ENCODE measurements around the gene PLEKHG2.

PLEKHG2 gene

GRCh38 chr19:39389631-39390414 lies 22.6 kb upstream of the PLEKHG2 start:
- H3K27ac ChIP-seq (ENCODE audit: low read length), result peak overlapping the region; percentile 26

DNA sequence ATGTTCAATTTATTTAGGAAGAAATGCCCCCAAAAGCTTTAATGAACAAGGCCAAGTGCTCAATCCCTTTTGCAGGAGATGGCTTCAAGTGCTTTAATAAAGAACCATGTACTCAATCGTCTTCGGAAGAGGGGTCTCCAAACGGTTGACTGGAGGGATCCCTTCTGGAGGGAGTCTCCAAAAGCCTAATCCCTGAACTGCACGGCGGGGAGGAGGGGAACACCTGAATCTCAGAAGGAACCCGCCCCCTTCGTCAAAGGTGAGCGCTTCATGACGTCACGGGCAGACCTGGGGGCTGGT lies 22.1 kb upstream of the PLEKHG2 start:
- H3K4me3 ChIP-seq (ENCODE audit: low read length), result peak overlapping the region; percentile 88
- peak overlapping the region; percentile 26 for H3K27ac ChIP-seq (ENCODE audit: low read length)
- no peaks in the 10 kb centered on the region for H3K9me3 ChIP-seq (ENCODE audit: control insufficient read depth, low read depth, low read length)
- H3K27me3 ChIP-seq (ENCODE audit: control insufficient read depth, insufficient read depth, low read length), result no peaks in the 10 kb centered on the region
- H3K4me1 ChIP-seq (ENCODE audit: control insufficient read depth, low read depth, low read length), result peaks cover 4% of the 10 kb centered on the region
- H3K9ac ChIP-seq (ENCODE audit: low read length), result peak overlapping the region; percentile 83
- H3K36me3 ChIP-seq (ENCODE audit: control insufficient read depth, low read depth, low read length), result peaks cover 45% of the 10 kb centered on the region

More at GRCh38 chr19:39389631-39390414, 22.6 kb upstream of the PLEKHG2 start:
- peak overlapping the region; percentile 83 for H3K9ac ChIP-seq (ENCODE audit: low read length)
- no peaks in the 10 kb centered on the region for H3K9me3 ChIP-seq (ENCODE audit: control insufficient read depth, low read depth, low read length)
- H3K4me3 ChIP-seq (ENCODE audit: low read length), result peak overlapping the region; percentile 88
- H3K4me1 ChIP-seq (ENCODE audit: control insufficient read depth, low read depth, low read length), result peaks cover 4% of the 10 kb centered on the region
- no peaks in the 10 kb centered on the region for H3K27me3 ChIP-seq (ENCODE audit: control insufficient read depth, insufficient read depth, low read length)
- peaks cover 39% of the 10 kb centered on the region for H3K36me3 ChIP-seq (ENCODE audit: control insufficient read depth, low read depth, low read length)

DNA sequence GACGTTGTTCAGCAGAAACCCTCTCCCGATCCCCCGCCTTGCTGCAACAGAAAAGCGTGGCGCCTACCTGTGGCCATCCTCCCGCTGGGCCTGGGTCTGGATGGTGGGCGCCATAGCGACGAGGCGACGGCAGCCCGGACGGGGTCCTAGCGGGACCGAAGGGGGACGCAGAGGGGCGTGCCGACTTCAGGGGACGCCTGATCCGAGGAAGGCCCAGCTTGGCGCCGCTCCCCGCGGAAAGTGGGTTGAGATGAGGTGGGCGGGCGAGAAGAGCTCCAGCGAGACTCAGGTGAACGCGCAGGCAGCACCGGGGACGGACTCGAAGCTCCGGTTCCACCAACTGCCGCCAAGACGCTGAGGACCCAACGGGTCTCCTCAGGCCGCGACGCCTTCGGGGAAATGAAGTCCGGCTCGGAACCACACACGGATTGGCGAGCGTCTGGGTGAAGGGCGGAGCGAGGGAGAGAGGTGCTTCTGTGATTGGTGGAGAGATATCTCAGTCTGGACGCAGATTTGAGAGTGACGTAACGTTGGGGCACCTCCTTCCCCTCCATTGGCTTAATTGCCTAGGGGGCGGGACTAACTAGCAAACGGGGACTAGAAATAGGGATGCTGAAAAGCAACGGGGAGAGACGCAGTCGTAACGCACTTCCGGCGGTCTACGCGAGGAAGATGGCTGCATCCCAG lies 21.6 kb upstream of the PLEKHG2 start, which contains the start of the genes MED29 and PAF1:
TSS of gene MED29 (plus strand) at position 628 of the 687 bp plus-strand sequence. CDS start at position 673, 45 bp downstream.
TSS of gene PAF1 (minus strand) at position 356 of the 687 bp plus-strand sequence. CDS start at position 114, 242 bp downstream.
- Histone ChIP-seq H3K4me1 (ENCODE audit: control insufficient read depth, low read depth, low read length) (peaks cover 4% of the 10 kb centered on the region), H3K9me3 (ENCODE audit: control insufficient read depth, low read depth, low read length) (no peaks in the 10 kb centered on the region), H3K36me3 (ENCODE audit: control insufficient read depth, low read depth, low read length) (peaks cover 41% of the 10 kb centered on the region), H3K4me3 (ENCODE audit: low read length) (peak within 1 kb of the TSS; percentile 88), H3K27ac (ENCODE audit: low read length) (peak within 1 kb of the TSS; percentile 86), H3K27me3 (ENCODE audit: control insufficient read depth, insufficient read depth, low read length) (no peaks in the 10 kb centered on the region), H3K9ac (ENCODE audit: low read length) (peak within 1 kb of the TSS; percentile 83)

DNA sequence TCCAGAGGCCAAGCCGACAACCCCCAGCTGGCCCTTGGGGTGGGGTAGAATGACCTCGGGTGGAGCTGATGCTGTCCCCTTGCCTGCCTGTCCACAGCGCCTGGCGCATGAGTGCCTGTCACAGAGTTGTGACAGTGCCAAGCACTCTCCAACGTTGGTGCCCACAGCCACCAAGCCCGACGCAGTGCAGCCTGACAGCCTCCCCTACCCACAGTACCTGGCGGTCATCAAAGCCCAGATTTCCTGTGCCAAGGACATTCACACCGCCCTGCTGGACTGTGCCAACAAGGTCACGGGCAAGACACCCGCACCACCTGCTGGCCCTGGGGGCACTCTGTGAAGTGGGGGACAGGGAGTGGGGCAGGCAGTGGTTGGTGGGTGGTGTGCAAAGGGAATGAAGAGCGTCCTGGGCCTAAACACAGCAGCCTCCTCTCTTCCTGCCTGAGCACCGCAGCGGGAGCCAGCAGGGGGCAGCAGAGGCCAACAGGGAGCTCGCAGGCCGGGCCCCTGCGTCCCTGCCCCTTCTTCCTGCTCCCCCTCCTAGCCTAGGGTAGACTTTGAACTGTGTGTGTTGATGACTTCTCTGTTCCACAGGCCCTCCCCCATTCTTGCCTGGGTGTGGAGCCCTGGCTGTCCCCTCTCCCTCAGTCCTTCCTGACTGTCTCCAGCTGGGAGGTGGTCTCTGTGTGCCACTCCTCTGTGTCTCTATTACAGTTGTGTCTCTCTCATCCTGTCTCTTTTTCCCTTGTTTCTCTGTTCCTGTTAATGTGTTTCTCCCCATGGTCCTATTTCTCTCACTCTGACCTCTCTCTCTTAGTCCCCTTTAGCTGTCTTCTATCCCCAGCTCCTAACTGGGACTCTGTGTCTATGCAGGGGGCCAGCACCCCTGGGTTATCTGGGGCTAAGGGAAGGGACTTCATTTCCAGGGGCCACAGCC lies 14.8 kb upstream of the PLEKHG2 start:
- peaks cover 13% of the 10 kb centered on the region for H3K36me3 ChIP-seq (ENCODE audit: control insufficient read depth, low read depth, low read length)
- no peaks in the 10 kb centered on the region for H3K27me3 ChIP-seq (ENCODE audit: control insufficient read depth, insufficient read depth, low read length)
- H3K9ac ChIP-seq (ENCODE audit: low read length), result no peak overlapping the region
- H3K9me3 ChIP-seq (ENCODE audit: control insufficient read depth, low read depth, low read length), result no peaks in the 10 kb centered on the region
- no peak overlapping the region for H3K4me3 ChIP-seq (ENCODE audit: low read length)
- no peak overlapping the region for H3K27ac ChIP-seq (ENCODE audit: low read length)
- H3K4me1 ChIP-seq (ENCODE audit: control insufficient read depth, low read depth, low read length), result peaks cover 14% of the 10 kb centered on the region

- H3K27me3 ChIP-seq (ENCODE audit: control insufficient read depth, insufficient read depth, low read length), result no peaks in the 10 kb centered on the region
- H3K4me3 ChIP-seq (ENCODE audit: low read length), result no peak overlapping the region
- H3K9me3 ChIP-seq (ENCODE audit: control insufficient read depth, low read depth, low read length), result no peaks in the 10 kb centered on the region
- H3K9ac ChIP-seq (ENCODE audit: low read length), result no peak overlapping the region
- peaks cover 13% of the 10 kb centered on the region for H3K36me3 ChIP-seq (ENCODE audit: control insufficient read depth, low read depth, low read length)
- H3K4me1 ChIP-seq (ENCODE audit: control insufficient read depth, low read depth, low read length), result peaks cover 14% of the 10 kb centered on the region
- H3K27ac ChIP-seq (ENCODE audit: low read length), result no peak overlapping the region
Measured at GRCh38 chr19:39398297-39398864, 14.1 kb upstream of the PLEKHG2 start.

DNA sequence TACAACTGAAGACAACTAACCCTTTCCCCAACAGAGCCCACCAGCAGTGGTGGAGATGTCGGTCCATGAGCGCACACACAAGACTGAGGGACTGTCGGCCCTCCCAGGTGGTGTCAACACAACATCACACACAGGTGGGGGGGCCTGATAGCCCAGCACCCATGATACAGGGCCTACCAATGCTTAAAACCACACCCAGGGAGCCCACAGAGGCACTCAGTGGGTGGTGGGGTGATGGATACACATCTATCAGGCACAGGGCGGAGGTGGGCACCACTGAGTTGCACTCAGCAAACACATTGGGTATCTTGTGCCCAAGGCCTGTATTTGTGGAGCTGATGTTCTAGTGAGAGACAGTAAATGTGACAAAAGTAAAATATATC lies 12.8 kb upstream of the PLEKHG2 start:
- peaks cover 18% of the 10 kb centered on the region for H3K4me1 ChIP-seq (ENCODE audit: control insufficient read depth, low read depth, low read length)
- peaks cover 6% of the 10 kb centered on the region for H3K36me3 ChIP-seq (ENCODE audit: control insufficient read depth, low read depth, low read length)
- no peak overlapping the region for H3K9ac ChIP-seq (ENCODE audit: low read length)
- no peaks in the 10 kb centered on the region for H3K9me3 ChIP-seq (ENCODE audit: control insufficient read depth, low read depth, low read length)
- H3K27ac ChIP-seq (ENCODE audit: low read length), result no peak overlapping the region
- no peaks in the 10 kb centered on the region for H3K27me3 ChIP-seq (ENCODE audit: control insufficient read depth, insufficient read depth, low read length)
- no peak overlapping the region for H3K4me3 ChIP-seq (ENCODE audit: low read length)

GRCh38 chr19:39400061-39400460 lies 12.4 kb upstream of the PLEKHG2 start:
- Histone ChIP-seq H3K9me3 (ENCODE audit: control insufficient read depth, low read depth, low read length) (no peaks in the 10 kb centered on the region), H3K27me3 (ENCODE audit: control insufficient read depth, insufficient read depth, low read length) (no peaks in the 10 kb centered on the region), H3K36me3 (ENCODE audit: control insufficient read depth, low read depth, low read length) (peaks cover 4% of the 10 kb centered on the region), H3K4me1 (ENCODE audit: control insufficient read depth, low read depth, low read length) (peaks cover 18% of the 10 kb centered on the region), H3K4me3 (ENCODE audit: low read length) (no peak overlapping the region), H3K27ac (ENCODE audit: low read length) (no peak overlapping the region), H3K9ac (ENCODE audit: low read length) (no peak overlapping the region)

GRCh38 chr19:39401070-39401548 lies 11.4 kb upstream of the PLEKHG2 start:
- H3K36me3 ChIP-seq (ENCODE audit: control insufficient read depth, low read depth, low read length), result no peaks in the 10 kb centered on the region

DNA sequence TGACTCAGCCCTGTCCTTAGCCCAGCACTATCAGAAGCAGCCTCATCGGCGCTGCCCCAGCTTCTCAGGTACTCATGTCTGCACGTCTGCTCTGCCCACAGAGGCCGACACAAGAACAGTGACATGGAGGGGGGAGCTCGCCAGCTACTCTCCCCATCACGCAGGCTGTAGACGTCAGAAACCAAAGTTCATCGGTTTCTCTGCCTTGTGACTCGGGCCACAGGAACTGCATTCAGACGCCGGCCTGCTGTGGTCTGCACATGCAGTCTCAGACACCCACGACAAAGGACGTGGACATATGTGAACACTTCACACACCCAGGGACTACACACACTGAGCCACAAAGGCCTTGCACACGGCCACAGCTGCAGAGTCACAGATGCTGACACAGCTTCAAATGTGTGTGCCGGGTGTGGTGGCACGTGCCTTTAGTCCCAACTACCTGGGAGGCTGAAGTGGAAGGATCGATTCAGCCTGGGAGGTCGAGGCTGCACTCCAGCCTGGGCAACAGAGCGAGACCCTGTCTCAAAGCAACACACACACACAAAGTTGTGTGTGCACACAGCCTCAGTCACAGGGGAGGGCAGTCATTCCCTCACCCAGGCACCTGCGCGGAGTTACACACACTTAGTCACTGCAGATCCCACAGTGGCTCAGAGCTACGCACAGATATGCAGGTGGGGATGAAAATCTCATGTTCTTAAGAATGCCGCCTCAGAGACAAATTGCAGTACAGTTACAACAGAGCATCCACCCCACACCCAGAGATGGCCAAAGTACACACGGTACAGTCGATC lies 10.7 kb upstream of the PLEKHG2 start:
- peaks cover 29% of the 10 kb centered on the region for H3K4me1 ChIP-seq (ENCODE audit: control insufficient read depth, low read depth, low read length)
- peak overlapping the region; percentile 14 for H3K27ac ChIP-seq (ENCODE audit: low read length)
- no peaks in the 10 kb centered on the region for H3K36me3 ChIP-seq (ENCODE audit: control insufficient read depth, low read depth, low read length)
- no peaks in the 10 kb centered on the region for H3K9me3 ChIP-seq (ENCODE audit: control insufficient read depth, low read depth, low read length)
- peak overlapping the region; percentile 73 for H3K9ac ChIP-seq (ENCODE audit: low read length)
- H3K4me3 ChIP-seq (ENCODE audit: low read length), result peak overlapping the region; percentile 66
- H3K27me3 ChIP-seq (ENCODE audit: control insufficient read depth, insufficient read depth, low read length), result peaks cover 5% of the 10 kb centered on the region

More at GRCh38 chr19:39401070-39401548, 11.4 kb upstream of the PLEKHG2 start:
- Histone ChIP-seq H3K9me3 (ENCODE audit: control insufficient read depth, low read depth, low read length) (no peaks in the 10 kb centered on the region), H3K4me3 (ENCODE audit: low read length) (no peak overlapping the region), H3K27ac (ENCODE audit: low read length) (no peak overlapping the region), H3K4me1 (ENCODE audit: control insufficient read depth, low read depth, low read length) (peaks cover 27% of the 10 kb centered on the region), H3K9ac (ENCODE audit: low read length) (no peak overlapping the region), H3K27me3 (ENCODE audit: control insufficient read depth, insufficient read depth, low read length) (peaks cover 5% of the 10 kb centered on the region)
